Measurements from ENCODE around the gene PIGT.

DNA sequence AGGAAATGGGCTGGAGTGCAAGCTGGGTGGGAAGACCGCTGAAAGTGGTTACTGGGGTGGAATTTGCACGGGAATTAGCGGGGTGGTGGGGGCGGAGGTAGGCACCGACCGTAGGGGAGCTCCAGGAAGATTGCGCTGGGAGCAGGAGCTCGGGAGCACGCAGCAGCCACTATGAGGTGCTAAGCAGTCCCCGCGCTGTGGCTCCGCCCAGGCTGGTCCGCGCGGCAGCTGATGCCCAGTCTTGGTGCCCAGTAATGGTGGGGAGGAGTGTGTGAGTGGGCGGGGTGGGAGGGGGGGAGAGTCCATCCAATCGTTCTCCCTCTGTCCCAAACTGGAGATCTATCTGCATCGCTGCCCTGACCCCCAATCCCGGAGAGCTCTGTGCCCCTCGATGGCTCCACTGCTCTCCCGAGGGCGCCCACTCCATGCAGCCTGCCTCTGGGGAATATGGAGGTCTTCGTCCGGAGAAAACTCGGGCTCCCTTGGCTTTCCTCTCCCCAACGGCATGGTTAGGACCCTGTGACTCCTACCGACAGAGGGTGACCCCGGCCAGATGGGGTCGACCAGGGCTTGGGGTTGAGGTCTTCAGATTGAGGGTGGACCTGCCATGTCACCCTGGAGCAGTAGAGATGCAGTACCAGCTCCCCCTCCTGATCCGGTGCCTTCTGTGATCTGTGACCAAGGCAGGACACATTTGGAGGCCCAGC, 43.1 kb upstream of the PIGT start:
- TF ChIP-seq, protein P1, sequence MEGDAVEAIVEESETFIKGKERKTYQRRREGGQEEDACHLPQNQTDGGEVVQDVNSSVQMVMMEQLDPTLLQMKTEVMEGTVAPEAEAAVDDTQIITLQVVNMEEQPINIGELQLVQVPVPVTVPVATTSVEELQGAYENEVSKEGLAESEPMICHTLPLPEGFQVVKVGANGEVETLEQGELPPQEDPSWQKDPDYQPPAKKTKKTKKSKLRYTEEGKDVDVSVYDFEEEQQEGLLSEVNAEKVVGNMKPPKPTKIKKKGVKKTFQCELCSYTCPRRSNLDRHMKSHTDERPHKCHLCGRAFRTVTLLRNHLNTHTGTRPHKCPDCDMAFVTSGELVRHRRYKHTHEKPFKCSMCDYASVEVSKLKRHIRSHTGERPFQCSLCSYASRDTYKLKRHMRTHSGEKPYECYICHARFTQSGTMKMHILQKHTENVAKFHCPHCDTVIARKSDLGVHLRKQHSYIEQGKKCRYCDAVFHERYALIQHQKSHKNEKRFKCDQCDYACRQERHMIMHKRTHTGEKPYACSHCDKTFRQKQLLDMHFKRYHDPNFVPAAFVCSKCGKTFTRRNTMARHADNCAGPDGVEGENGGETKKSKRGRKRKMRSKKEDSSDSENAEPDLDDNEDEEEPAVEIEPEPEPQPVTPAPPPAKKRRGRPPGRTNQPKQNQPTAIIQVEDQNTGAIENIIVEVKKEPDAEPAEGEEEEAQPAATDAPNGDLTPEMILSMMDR (conservative IDR thresholded peaks at IDR 0.05 in 1 of 2, IDR thresholded peaks at IDR 0.05 in 1 of 2; ENCODE audit: extremely low read depth in 1 of 2, insufficient read depth in 1 of 2, low read depth in 1 of 2, low read length in 2 of 2) = no peak
- TF ChIP-seq EZH2 (IDR thresholded peaks at IDR 0.05; ENCODE audit: borderline replicate concordance, low read length) = no peak

Data from mammary epithelial cell (primary cell).